Measurements from ENCODE around the gene CPSF2. TPM values are rescaled to one million over a fixed set of nuclear protein-coding genes. Genes with fewer than 3 reads are reported as not detected.

CPSF2 gene
- total and polyA plus RNA-seq, 2 of the 13 experiments (the other 11 are each of a cell fraction or from before 2014, with no cell fraction given): 14.3 to 67.9 TPM

GRCh38 chr14:92121670-92122350, at the start of gene CPSF2, which contains the start of gene NDUFB1 (continued):
- no peak for TF ChIP-seq USF2 (IDR thresholded peaks at IDR 0.05; ENCODE audit: low read depth, low read length)
- peak; percentile 53; the same call in 1 of the 2 replicates for TF ChIP-seq USF2 (CRISPR knock-in tag; IDR thresholded peaks at IDR 0.05; ENCODE audit: borderline replicate concordance)
- no peak for TF ChIP-seq ZNF383 (CRISPR knock-in tag; IDR thresholded peaks at IDR 0.05; ENCODE audit: borderline replicate concordance)
- peak; percentile 88 for TF ChIP-seq KDM2A (CRISPR knock-in tag; IDR thresholded peaks at IDR 0.05; ENCODE audit: borderline replicate concordance, low read depth)
- TF ChIP-seq RAD21 (CRISPR knock-in tag; IDR thresholded peaks at IDR 0.05): no peak
- no peak for TF ChIP-seq ZBTB1 (CRISPR knock-in tag; IDR thresholded peaks at IDR 0.05; ENCODE audit: borderline replicate concordance)
- no peak for TF ChIP-seq ELK4 (CRISPR knock-in tag; IDR thresholded peaks at IDR 0.05; ENCODE audit: borderline replicate concordance)
- TF ChIP-seq MLLT10 (CRISPR knock-in tag; IDR thresholded peaks at IDR 0.05): no peak
- TF ChIP-seq DBP (CRISPR knock-in tag; IDR thresholded peaks at IDR 0.05; ENCODE audit: not compliant biosample characterization): no peak
- TF ChIP-seq ZSCAN5A (CRISPR knock-in tag; IDR thresholded peaks at IDR 0.05; ENCODE audit: borderline replicate concordance): 0 out of 2 replicates have a peak, but pooled peaks have one; percentile 29
- no peak for TF ChIP-seq NFIB (CRISPR knock-in tag; IDR thresholded peaks at IDR 0.05; ENCODE audit: borderline replicate concordance)
- TF ChIP-seq ARID4A (CRISPR knock-in tag; IDR thresholded peaks at IDR 0.05; ENCODE audit: borderline replicate concordance): peak; percentile 88
- TF ChIP-seq HNRNPUL1 (IDR thresholded peaks at IDR 0.05; ENCODE audit: low read depth, low read length): no peak
- no peak for TF ChIP-seq ZBTB14 (CRISPR knock-in tag; IDR thresholded peaks at IDR 0.05)
